Measurements from ENCODE around the gene PPP1R9A.

PPP1R9A gene

DNA sequence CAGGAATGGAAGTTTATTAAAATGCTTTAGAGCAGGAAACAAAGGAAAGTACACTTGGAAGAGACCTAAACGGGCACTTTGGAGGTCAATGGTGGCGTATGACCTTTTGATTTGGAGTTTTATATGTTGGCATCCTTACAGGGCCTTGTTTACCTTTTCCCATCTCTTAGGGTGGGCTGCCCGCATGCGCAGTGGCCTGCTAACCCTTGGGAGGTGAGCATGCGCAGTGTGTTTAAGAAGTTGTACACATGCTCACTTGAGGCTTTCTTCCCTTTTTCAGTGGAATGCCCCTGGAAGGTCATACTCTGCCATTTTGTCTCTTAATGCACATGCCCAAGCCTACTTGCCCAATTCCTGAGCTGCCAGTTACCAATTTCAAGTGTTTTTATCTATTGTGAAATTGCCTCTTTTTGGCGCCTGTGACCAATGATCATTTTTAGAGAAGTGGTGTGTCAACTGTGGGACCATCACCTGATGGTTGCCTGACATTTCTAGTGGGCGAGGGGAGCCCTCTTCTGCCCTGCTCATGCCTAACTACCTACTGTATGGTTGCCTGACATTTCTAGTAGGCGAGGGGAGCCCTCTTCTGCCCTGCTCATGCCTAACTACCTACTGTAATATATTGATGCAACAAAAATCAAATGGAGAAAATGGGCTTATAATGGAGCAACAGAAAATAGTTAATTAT lies 138.0 kb downstream of the PPP1R9A start:
- Histone ChIP-seq H3K27ac (ENCODE audit: low read depth, low read length) (no peak overlapping the region), H3K9ac (ENCODE audit: low read depth, low read length) (no peak overlapping the region), H3K36me3 (ENCODE audit: insufficient read depth, low read length) (no peaks in the 10 kb centered on the region), H3K4me1 (ENCODE audit: insufficient read depth, low read length) (peaks cover 27% of the 10 kb centered on the region; the same call in 1 of the 2 replicates), H3K9me3 (ENCODE audit: insufficient read depth, low read depth, low read length) (no peaks in the 10 kb centered on the region), H3K4me3 (ENCODE audit: low read length) (no peak overlapping the region), H3K27me3 (ENCODE audit: insufficient read depth, low read length) (no peaks in the 10 kb centered on the region)
- 90% methylated on average over 8 of the region's 8 CpGs for WGBS

DNA sequence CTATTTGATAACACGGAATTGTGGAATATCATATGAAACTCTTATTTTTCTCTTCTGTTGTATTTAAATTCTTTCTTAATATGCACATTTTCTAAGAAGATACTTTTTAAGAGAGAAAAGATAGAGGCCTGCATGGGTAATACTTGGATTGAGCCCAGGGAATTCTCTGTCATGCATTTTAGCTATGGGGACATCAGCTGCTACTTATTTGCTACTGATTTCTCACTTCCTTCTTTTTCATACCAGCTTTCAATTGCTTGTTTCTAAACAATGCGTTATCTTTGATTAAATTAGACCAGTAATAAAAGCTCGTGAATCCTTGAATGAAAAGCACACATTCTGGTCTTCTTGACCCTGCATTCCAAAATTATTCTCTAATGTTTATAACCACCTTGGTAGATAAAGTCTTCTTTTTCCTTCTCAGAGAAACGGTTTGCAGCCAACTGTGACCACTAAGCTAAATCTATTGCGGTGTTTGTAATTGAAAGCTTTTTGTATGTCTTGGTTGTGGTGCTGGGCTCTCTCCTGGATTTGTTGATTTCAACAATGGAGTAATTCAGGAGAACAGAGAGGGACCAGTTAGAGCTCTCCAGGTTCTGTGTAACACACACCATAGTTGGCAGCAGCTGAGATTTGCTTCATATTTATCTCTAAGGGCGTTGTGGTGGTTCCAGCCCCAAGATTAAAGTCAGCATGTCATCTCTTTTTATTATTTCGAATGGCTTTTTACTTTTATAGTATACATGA lies 139.3 kb downstream of the PPP1R9A start:
- H3K36me3 ChIP-seq (ENCODE audit: insufficient read depth, low read length): no peaks in the 10 kb centered on the region
- peaks cover 27% of the 10 kb centered on the region; the same call in 1 of the 2 replicates for H3K4me1 ChIP-seq (ENCODE audit: insufficient read depth, low read length)
- WGBS: 89% methylated on average over 5 of the region's 7 CpGs
- H3K4me3 ChIP-seq (ENCODE audit: low read length): no peak overlapping the region
- H3K27me3 ChIP-seq (ENCODE audit: insufficient read depth, low read length): no peaks in the 10 kb centered on the region
- no peak overlapping the region for H3K9ac ChIP-seq (ENCODE audit: low read depth, low read length)
- no peak overlapping the region for H3K27ac ChIP-seq (ENCODE audit: low read depth, low read length)
- no peaks in the 10 kb centered on the region for H3K9me3 ChIP-seq (ENCODE audit: insufficient read depth, low read depth, low read length)

DNA sequence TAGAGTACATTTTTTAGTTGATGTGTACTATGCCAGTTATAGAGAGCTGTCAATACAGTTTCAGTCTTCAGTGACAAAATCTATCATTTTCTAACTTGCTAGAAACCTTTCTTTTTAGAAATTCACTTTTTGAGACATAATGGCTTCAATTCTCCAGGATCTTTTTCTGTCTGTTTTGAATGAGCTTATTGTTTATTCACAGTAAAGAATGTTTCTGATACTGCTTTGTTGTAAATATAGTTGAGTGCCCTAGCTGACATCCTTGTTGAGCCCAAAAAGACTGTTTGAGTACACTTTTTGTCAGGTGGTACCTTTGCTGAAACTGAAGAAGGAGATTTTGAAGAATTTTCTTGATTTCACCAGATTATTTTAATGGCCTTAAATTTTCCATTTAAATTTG lies 139.9 kb downstream of the PPP1R9A start:
- peaks cover 27% of the 10 kb centered on the region; the same call in 1 of the 2 replicates for H3K4me1 ChIP-seq (ENCODE audit: insufficient read depth, low read length)
- no peaks in the 10 kb centered on the region for H3K9me3 ChIP-seq (ENCODE audit: insufficient read depth, low read depth, low read length)
- no peak overlapping the region for H3K9ac ChIP-seq (ENCODE audit: low read depth, low read length)
- no peak overlapping the region for H3K4me3 ChIP-seq (ENCODE audit: low read length)
- H3K36me3 ChIP-seq (ENCODE audit: insufficient read depth, low read length): no peaks in the 10 kb centered on the region
- no peaks in the 10 kb centered on the region for H3K27me3 ChIP-seq (ENCODE audit: insufficient read depth, low read length)
- H3K27ac ChIP-seq (ENCODE audit: low read depth, low read length): no peak overlapping the region

DNA sequence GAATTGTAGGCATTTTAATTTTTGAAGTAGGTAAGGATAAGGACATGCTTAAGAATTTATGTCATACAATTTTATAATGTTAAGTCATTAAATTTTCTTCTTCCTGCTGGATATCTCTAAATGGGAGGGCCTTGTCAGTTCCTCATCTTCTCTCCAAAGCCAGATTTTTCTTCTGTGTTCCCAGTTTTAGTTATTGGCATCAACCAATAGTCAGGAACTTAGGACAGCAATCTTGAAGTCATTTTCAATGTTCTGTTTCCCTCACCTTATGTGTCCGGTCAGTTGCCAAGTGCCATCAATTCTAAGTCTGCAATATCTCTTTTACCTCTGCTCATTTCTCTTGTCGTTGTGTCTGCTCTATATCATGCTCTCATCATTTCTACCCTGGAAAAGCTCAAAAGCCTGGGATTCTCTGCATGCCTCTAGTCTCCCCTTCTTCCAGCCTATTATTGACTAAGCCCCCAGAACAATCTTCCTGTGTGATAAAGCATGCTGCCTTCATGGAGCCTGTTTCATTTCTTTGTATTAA lies 145.2 kb downstream of the PPP1R9A start:
- H3K9me3 ChIP-seq (ENCODE audit: insufficient read depth, low read depth, low read length): no peaks in the 10 kb centered on the region
- 92% methylated on average over 2 of the region's 2 CpGs for WGBS
- H3K4me3 ChIP-seq (ENCODE audit: low read length): no peak overlapping the region
- no peaks in the 10 kb centered on the region for H3K36me3 ChIP-seq (ENCODE audit: insufficient read depth, low read length)
- no peak overlapping the region for H3K9ac ChIP-seq (ENCODE audit: low read depth, low read length)
- H3K4me1 ChIP-seq (ENCODE audit: insufficient read depth, low read length): no peaks in the 10 kb centered on the region
- H3K27ac ChIP-seq (ENCODE audit: low read depth, low read length): no peak overlapping the region
- no peaks in the 10 kb centered on the region for H3K27me3 ChIP-seq (ENCODE audit: insufficient read depth, low read length)

DNA sequence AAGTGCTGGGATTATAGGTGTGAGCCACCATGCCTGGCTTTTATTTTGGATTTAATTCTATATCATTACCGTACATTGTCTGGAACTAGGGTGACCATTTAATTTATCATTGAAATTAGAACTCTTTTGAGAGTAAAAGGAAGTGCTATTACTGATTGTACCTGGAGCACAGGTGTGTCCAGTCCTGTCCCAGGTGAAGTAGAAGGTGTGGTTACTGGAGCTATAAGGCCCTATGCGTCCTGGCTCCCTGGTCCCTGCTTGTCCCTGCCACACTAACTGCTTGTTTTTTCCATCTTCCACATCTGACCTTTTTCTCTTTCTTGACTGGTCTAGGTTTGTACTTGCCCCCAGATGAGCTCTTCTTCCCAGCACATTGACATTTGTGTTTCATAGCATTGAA lies 147.0 kb downstream of the PPP1R9A start:
- H3K4me3 ChIP-seq (ENCODE audit: low read length): no peak overlapping the region
- H3K9ac ChIP-seq (ENCODE audit: low read depth, low read length): no peak overlapping the region
- H3K36me3 ChIP-seq (ENCODE audit: insufficient read depth, low read length): no peaks in the 10 kb centered on the region
- no peak overlapping the region for H3K27ac ChIP-seq (ENCODE audit: low read depth, low read length)
- H3K9me3 ChIP-seq (ENCODE audit: insufficient read depth, low read depth, low read length): no peaks in the 10 kb centered on the region
- H3K27me3 ChIP-seq (ENCODE audit: insufficient read depth, low read length): no peaks in the 10 kb centered on the region
- 94% methylated on average over 2 of the region's 2 CpGs for WGBS
- peaks cover 5% of the 10 kb centered on the region for H3K4me1 ChIP-seq (ENCODE audit: insufficient read depth, low read length)

DNA sequence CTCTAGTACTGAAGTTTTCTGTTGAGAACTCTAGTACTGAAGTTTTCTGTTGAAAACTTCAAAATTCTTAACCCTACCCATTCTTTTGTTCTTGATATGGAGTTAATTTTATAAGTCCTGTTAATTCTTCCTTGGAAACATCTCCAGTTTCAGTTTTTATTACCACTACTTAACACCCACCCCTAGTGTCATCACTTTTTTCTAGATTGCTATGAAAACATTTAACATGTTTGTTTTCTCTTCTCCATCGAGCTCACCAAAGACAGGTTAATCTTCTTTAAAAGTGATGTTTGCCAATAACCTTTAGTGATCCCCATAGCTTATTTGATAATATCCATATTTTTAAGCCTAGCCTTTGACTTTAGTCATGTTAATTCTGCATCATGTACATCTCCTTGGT lies 147.9 kb downstream of the PPP1R9A start:
- WGBS: 87% methylated on average over 1 of the region's 1 CpG
- H3K27ac ChIP-seq (ENCODE audit: low read depth, low read length): no peak overlapping the region
- H3K9ac ChIP-seq (ENCODE audit: low read depth, low read length): no peak overlapping the region

DNA sequence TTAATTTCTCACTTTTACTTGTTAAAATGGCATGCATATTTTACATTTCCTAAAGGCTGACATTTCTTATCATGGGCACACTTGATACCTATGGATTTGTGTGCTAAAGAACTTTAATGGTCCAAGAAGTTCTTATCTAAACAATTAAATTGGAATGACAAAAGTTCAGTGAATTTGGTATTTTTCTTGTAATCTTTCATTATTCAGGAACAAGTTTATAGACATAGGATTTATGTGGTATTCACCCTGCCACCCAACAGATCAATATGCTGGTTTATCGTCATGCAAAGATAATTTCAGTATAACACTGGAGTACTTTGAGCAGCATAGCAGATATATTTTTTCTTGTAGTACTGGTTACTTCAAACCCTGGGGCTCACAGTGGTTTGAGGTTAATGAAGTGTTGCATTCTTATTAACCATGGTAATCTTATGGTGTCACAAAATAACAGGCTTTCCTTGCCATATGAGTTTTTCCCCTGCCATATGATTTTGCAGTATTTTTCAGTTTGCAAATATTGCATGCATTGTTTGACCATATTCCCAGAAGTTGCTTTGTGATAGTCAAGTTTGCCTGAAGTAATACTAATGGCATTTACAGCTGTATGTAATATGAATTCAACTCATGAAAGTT lies 148.8 kb downstream of the PPP1R9A start:
- H3K27me3 ChIP-seq (ENCODE audit: insufficient read depth, low read length): no peaks in the 10 kb centered on the region
- no peak overlapping the region for H3K9ac ChIP-seq (ENCODE audit: low read depth, low read length)
- H3K27ac ChIP-seq (ENCODE audit: low read depth, low read length): no peak overlapping the region
- no peak overlapping the region for H3K4me3 ChIP-seq (ENCODE audit: low read length)
- 100% methylated on average over 1 of the region's 1 CpG for WGBS
- no peaks in the 10 kb centered on the region for H3K36me3 ChIP-seq (ENCODE audit: insufficient read depth, low read length)
- H3K4me1 ChIP-seq (ENCODE audit: insufficient read depth, low read length): peaks cover 5% of the 10 kb centered on the region
- H3K9me3 ChIP-seq (ENCODE audit: insufficient read depth, low read depth, low read length): no peaks in the 10 kb centered on the region

More for the DNA sequence above, 147.9 kb downstream of the PPP1R9A start:
- Histone ChIP-seq H3K9me3 (ENCODE audit: insufficient read depth, low read depth, low read length) (no peaks in the 10 kb centered on the region), H3K4me1 (ENCODE audit: insufficient read depth, low read length) (peaks cover 5% of the 10 kb centered on the region), H3K36me3 (ENCODE audit: insufficient read depth, low read length) (no peaks in the 10 kb centered on the region), H3K27me3 (ENCODE audit: insufficient read depth, low read length) (no peaks in the 10 kb centered on the region), H3K4me3 (ENCODE audit: low read length) (no peak overlapping the region)

DNA sequence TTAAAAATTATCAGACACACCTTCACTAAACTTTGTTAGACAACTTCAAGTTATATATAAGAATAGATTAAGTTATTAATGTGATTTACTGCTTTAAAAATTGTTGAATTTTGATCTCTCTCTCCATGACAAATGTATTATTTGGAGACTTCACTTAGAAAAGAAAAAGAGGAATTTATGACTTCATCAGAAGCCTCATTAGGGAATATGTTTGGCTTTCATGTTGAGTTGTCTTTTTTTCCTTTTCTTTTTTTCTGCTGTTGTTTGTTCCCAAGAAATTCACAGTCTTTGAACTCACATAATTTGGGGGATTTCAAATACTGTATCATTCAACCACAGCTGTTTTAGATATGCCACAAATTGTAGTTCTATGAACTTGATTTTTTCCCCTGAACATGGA lies 149.5 kb downstream of the PPP1R9A start:
- peaks cover 5% of the 10 kb centered on the region for H3K4me1 ChIP-seq (ENCODE audit: insufficient read depth, low read length)
- H3K4me3 ChIP-seq (ENCODE audit: low read length): no peak overlapping the region
- H3K36me3 ChIP-seq (ENCODE audit: insufficient read depth, low read length): no peaks in the 10 kb centered on the region
- H3K27ac ChIP-seq (ENCODE audit: low read depth, low read length): no peak overlapping the region
- no peaks in the 10 kb centered on the region for H3K27me3 ChIP-seq (ENCODE audit: insufficient read depth, low read length)
- no peak overlapping the region for H3K9ac ChIP-seq (ENCODE audit: low read depth, low read length)
- H3K9me3 ChIP-seq (ENCODE audit: insufficient read depth, low read depth, low read length): no peaks in the 10 kb centered on the region

DNA sequence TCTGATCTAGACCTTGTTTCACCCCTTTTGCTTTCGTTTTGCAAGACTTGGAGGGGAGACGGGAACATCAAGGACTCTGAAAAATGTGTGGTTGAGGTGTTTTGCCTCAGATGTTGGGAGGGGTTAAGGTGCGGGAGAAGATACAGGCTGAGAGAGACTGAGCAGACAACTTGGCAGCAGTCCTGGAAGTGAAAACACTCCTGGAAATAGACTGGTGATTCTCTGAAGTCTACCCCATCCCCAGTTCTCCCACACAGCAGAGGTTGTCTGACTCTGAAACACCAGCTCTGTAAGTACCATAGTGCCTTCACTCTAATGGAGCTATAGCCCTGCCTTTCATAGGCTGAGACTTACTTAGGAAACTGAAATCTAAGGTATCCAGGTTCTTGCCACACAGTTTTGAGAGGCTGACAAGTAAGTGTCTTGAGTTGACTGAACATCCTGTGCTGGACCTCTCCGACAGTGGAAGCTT lies 152.5 kb downstream of the PPP1R9A start:
- no peak overlapping the region for H3K27ac ChIP-seq (ENCODE audit: low read depth, low read length)
- no peak overlapping the region for H3K9ac ChIP-seq (ENCODE audit: low read depth, low read length)
- peaks cover 5% of the 10 kb centered on the region for H3K4me1 ChIP-seq (ENCODE audit: insufficient read depth, low read length)
- no peaks in the 10 kb centered on the region for H3K36me3 ChIP-seq (ENCODE audit: insufficient read depth, low read length)
- WGBS: 92% methylated on average over 4 of the region's 4 CpGs
- no peak overlapping the region for H3K4me3 ChIP-seq (ENCODE audit: low read length)
- H3K9me3 ChIP-seq (ENCODE audit: insufficient read depth, low read depth, low read length): no peaks in the 10 kb centered on the region
- no peaks in the 10 kb centered on the region for H3K27me3 ChIP-seq (ENCODE audit: insufficient read depth, low read length)

DNA sequence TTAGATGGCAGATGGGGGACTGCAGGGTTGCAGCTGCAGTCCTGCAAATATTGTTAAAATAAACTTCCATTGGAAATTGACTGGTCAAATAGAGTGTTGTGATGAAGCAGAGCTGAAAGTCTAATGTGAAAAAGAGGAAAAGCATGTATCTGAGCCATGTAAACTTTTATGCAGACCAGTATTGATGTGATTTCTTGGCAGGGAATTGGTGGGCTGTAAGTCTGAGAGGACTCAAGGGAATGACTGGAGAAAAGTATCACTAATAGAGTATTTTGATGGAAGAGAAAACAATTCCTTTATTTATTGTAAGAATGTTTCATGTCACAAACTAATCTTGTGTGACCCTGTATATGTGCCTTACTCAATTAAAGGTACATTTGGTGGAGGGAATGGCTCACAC lies 155.5 kb downstream of the PPP1R9A start:
- Histone ChIP-seq H3K4me1 (ENCODE audit: insufficient read depth, low read length) (peaks cover 5% of the 10 kb centered on the region), H3K9me3 (ENCODE audit: insufficient read depth, low read depth, low read length) (no peaks in the 10 kb centered on the region), H3K9ac (ENCODE audit: low read depth, low read length) (no peak overlapping the region), H3K27ac (ENCODE audit: low read depth, low read length) (no peak overlapping the region), H3K36me3 (ENCODE audit: insufficient read depth, low read length) (no peaks in the 10 kb centered on the region), H3K4me3 (ENCODE audit: low read length) (no peak overlapping the region), H3K27me3 (ENCODE audit: insufficient read depth, low read length) (no peaks in the 10 kb centered on the region)

All from HUES64 (cell line).